Measurements from ENCODE around the gene SESN2. TPM values are rescaled to one million over a fixed set of nuclear protein-coding genes. Genes with fewer than 3 reads are reported as not detected.

SESN2 gene
- total RNA-seq, 1 donor, result 13.4 TPM

- DNase-seq (ENCODE audit: low read depth), result no peak
- TF ChIP-seq CTCF (IDR thresholded peaks at IDR 0.05; ENCODE audit: insufficient read depth, low read depth, low read length), result no peak
- H3K4me3 ChIP-seq (ENCODE audit: low read depth, low read length), result peak overlapping the region; percentile 95
Measured at GRCh38 chr1:28233264-28233606, 26.1 kb upstream of the SESN2 start.

GRCh38 chr1:28235755-28236655 lies 23.3 kb upstream of the SESN2 start, which contains the start of gene ATP5IF1:
TSS of gene ATP5IF1 (plus strand) at chr1:28236124. CDS start at chr1:28236184, 60 bp downstream.
- no peak for TF ChIP-seq CTCF (IDR thresholded peaks at IDR 0.05; ENCODE audit: insufficient read depth, low read depth, low read length)
- DNase-seq (ENCODE audit: low read depth), result peak; percentile 98

GRCh38 chr1:28236656-28237322 lies 22.5 kb upstream of the SESN2 start:
- H3K4me3 ChIP-seq (ENCODE audit: low read depth, low read length), result peak overlapping the region; percentile 86
- no peak for DNase-seq (ENCODE audit: low read depth)
- TF ChIP-seq CTCF (IDR thresholded peaks at IDR 0.05; ENCODE audit: insufficient read depth, low read depth, low read length), result no peak

More at GRCh38 chr1:28235755-28236655, 23.3 kb upstream of the SESN2 start, which contains the start of gene ATP5IF1:
- peak within 1 kb of the TSS; percentile 86 for H3K4me3 ChIP-seq (ENCODE audit: low read depth, low read length)

DNA sequence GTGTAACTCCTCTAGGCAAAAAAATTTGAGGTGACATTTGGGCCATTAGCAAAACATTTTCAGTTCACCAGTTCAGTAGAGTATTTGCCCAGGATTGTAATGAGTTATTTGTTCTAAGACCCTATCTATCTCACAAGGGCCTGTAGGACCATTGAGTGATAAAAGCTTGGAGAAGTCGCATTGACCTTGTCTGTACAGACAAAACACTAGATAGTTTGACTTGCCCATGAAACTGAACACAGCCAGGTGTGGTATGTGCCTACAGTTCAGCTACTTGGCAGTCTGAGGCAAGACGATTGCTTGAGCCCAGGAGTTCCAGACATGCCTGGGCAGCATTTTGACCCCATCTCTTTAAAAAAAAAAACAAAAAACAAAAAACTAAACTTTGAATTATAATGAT lies 20.3 kb upstream of the SESN2 start:
- TF ChIP-seq CTCF (IDR thresholded peaks at IDR 0.05; ENCODE audit: insufficient read depth, low read depth, low read length), result no peak

DNA sequence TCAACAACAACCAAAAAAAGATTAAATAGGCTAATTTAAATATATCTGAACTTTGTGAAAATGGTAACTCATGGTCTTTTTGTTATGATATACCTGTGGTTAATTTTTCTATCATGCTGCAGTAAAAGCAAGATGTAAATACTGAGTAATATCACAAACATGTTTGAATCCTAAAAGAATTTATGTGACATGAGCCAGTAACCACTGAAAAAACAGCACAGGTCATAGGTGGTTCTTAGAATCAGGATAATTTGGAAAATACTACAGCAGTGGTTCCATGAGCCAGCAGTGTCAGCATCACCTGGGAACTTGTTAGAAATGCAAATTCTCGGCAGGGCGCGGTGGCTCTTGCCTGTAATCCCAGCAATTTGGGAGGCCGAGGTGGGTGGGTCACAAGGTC lies 19.3 kb upstream of the SESN2 start:
- no peak for DNase-seq (ENCODE audit: low read depth)
- no peak overlapping the region for H3K4me3 ChIP-seq (ENCODE audit: low read depth, low read length)
- no peak for TF ChIP-seq CTCF (IDR thresholded peaks at IDR 0.05; ENCODE audit: insufficient read depth, low read depth, low read length)

More for the DNA sequence above, 20.3 kb upstream of the SESN2 start:
- no peak overlapping the region for H3K4me3 ChIP-seq (ENCODE audit: low read depth, low read length)
- no peak for DNase-seq (ENCODE audit: low read depth)

DNA sequence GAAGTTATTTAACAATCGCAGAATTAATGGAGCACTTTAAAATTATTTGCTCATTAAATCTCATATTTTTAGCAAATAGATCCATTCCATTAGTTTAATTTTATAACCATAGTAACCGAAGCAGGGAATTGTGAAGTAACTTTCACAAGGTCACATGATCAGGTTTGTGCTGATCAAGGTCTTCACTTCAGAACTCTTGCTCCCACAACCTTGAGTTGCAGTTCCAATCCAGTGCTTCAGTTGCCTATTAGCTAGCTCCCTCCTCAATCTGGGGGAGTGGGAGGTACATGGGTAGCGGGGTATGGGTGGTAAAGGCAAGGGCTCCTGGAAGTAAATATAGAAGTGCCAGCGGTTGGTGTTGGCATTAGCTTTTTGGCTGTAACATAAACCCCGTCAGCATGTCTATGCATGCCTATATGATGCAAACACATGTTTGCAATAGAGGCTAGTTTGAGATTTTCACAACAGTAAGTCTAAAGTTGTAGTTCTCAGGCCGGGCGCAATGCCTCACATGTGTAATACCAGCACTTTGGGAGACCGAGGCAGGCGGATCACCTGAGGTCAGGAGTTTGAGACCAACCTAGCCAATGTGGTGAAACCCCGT lies 17.6 kb upstream of the SESN2 start:
- no peak overlapping the region for H3K4me3 ChIP-seq (ENCODE audit: low read depth, low read length)
- no peak for TF ChIP-seq CTCF (IDR thresholded peaks at IDR 0.05; ENCODE audit: insufficient read depth, low read depth, low read length)
- DNase-seq (ENCODE audit: low read depth), result no peak

Measured in fibroblast of villous mesenchyme (primary cell).